ENCODE data around the gene MACF1.
A peak's percentile ranks its signal among the peaks of the same experiment; 100 is the strongest.

The MACF1 gene

DNA sequence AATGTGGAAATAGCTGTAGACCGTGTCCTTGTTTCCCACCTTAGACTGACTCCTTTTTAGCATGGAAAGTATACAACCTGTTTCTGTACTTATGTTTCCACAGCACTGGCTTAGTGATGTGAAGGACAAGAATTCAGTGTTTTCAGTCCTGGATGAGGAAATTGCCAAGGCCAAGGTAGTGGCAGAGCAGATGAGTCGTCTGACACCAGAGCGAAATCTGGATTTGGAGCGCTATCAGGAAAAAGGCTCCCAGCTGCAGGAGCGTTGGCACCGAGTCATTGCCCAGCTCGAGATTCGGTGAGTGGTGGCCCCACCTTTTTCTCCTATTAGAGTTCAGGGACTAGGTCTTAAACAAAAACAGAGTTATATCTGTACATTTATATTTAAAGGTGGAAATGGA lies 112.6 kb downstream of the MACF1 start:
- no peak for DNase-seq

GRCh38 chr1:39317910-39318633 lies 113.6 kb downstream of the MACF1 start:
- no peak for DNase-seq

DNA sequence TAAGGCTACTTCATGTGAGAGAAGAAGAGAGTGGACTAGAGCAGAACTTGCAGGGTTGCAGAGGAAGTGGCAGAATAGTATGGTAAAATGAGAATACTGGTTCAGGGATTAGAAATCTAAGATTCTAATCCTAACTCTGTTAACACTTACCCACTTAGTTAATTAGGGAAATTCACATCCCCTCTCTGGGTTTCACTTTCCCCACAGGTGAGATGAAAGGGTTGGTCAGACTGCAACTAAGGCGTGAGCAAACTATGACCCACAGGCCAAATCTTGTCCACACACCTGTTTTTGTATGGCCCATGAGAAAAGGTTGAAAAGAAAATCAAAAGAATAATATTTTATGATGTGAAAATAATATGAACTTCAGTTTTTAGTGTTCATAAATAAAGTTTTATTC lies 117.5 kb downstream of the MACF1 start:
- no peak for DNase-seq

GRCh38 chr1:39322431-39322830 lies 117.9 kb downstream of the MACF1 start:
- DNase-seq, result no peak

DNA sequence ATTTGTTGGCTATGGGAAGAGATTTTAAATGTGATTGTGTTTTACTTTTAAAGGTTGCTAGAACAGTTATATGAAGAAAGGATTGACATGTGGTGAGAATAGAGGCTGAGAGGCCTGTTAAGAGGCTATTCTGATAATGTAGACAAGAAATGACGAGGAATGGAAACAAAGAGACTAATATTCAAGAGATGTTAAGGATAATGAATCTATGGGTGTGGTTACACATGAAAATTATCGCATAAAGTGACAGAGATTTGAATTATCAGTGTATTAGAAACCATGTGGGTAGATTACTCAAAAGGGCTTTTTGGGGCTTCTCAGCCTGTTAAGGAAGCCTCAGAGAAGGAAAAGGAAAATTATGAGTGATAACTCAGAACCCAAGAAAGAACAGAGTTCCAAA lies 120.4 kb downstream of the MACF1 start:
- DNase-seq, result no peak

GRCh38 chr1:39326836-39327235 lies 122.3 kb downstream of the MACF1 start:
- DNase-seq, result no peak

- no peak for DNase-seq
These were observed 123.6 kb downstream of the MACF1 start for GRCh38 chr1:39328095-39328494.

DNA sequence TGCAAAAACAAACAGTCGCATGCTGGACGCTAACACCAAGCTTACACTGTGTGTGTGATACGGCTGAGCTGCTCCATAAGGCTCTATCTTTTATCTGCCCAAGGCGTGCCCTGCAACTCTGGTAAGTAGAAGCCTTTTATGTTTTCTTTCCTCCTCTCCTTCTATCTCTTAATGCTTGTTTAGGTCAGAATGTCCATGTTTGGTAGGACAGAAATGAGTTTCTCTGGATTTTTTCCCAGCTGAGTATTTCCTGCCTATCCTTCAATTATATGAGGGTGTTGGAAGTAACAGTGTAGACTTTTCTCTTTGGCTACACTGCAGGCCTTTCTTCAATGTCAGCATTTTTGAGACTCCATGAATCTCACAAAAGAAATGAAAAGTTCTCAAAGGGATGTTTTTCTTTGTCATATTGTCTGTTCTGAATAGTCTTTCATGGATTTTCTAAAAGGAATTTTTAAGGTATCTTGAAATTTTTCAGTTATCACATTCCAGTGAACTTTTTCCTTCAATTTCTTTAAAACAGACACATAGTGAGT lies 124.2 kb downstream of the MACF1 start:
- DNase-seq, result no peak

GRCh38 chr1:39331647-39332046 lies 127.2 kb downstream of the MACF1 start:
- DNase-seq, result no peak

DNA sequence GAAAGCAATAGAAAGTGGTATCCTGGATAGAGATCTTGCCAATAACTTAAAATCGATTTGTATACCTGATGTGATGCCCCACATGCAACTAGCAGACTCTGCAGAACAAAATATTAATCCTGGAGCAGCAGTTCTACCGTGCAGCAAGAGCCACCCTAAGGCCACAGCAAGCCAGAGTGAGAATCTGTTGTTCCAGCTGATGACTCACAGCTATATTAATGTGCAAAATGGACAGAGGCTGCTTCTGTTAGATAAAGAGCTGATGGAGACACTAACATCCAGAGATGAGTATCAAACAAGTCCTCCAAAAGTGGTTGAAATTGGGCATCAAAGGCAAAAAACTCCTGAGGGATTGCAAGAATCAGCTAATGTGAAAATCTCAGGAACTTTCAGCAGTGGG lies 127.8 kb downstream of the MACF1 start:
- no peak for DNase-seq

- no peak for DNase-seq
These were observed 128.3 kb downstream of the MACF1 start for GRCh38 chr1:39332828-39333227.

- DNase-seq, result no peak
These were observed 128.8 kb downstream of the MACF1 start for GRCh38 chr1:39333296-39333695.

- DNase-seq, result no peak
These were observed 130.7 kb downstream of the MACF1 start for GRCh38 chr1:39335216-39335615.

DNA sequence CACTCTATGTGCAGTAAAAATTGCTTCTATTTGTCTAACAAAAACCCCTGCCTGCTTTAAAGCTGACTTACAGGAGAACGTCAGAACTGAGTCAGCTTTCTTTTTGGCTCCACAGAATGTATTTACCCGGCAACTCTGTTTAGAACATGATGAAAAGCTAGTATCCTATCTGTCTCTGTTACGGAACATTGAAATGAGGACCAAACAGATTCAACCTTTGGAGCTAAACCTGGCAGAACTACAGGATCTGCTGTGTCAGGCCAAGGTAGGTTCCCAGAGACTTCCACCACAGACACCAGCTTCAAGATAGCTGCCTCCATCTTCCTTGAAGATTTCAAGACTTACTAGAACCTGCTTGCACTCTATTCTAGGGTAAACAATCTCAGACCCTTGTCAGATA lies 132.6 kb downstream of the MACF1 start:
- no peak for DNase-seq

DNA sequence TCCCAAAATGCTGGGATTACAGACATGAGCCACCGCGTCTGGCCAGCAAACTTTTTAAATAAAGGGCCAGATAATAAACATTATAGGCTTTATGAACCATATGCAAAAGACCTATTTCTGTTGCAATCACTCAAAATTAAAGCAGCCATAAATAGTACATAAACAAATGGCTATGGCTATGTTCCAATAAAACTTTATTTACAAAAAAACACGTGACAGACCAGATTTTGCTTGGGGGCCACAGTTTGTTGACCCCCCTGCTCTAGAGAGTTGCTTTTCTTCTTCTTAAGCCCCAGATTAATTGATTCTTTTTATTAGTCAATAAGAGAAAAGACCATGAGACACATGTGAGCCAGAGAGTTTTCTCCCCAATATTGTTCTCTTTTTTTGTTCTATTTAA lies 138.3 kb downstream of the MACF1 start:
- DNase-seq, result no peak

DNA sequence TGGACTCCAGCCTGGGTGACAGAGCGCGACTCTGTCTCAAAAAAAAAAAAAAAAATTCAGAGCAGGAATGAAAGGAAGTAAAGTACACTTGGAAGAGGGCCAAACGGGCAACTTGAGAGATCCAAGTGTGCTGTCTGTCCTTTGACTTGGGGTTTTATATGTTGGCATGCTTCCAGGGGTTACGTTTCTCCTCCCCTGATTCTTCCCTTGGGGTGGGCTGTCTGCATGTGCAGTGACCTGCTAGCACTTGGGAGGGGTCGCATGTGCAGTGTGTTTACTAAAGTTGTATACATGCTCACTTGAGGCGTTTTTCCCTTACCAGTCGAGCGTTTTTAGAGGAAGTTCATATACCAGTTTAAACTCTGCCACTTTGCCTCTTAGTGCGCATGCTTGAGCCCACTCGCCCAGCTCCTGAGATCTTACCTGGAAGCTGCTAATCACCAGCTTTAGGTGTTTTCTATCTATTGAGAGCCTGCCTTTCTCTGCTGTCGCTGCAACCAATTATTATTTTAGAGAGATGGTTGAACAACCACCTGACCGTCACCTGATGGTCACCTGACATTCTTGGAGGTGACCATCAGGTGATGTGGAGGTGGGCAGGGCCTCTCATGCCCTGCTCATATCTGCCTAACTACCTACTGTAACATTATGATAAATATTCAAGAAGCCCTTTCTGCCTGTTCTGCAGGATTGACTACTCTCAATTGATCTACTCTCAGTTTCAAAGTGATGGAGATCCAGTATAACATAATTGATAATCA lies 140.1 kb downstream of the MACF1 start:
- peak; percentile 22 for DNase-seq

- no peak for DNase-seq
These were observed 142.4 kb downstream of the MACF1 start for GRCh38 chr1:39346872-39347271.

- DNase-seq, result peak; percentile 39
These were observed 143.8 kb downstream of the MACF1 start for GRCh38 chr1:39348278-39348677.

GRCh38 chr1:39352881-39353280 lies 148.4 kb downstream of the MACF1 start:
- DNase-seq, result no peak

DNA sequence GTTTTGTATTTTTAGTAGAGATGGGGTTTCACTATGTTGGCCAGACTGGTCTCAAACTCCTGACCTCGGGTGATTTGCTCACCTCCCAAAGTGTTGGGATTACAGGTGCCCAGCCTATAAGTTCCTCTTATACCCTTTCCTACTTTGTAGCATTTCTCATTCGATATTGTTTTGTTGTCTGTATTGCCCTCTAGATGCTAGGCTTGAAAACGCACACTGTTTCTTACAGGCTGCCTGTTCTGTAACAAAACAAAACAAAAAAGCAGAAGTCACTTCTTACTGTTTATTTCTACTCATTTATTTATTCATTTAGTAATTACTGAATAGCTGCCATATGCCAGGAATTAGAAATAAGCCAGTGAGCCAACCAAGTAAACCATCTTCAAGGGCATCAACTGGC lies 150.1 kb downstream of the MACF1 start:
- no peak for DNase-seq

DNA sequence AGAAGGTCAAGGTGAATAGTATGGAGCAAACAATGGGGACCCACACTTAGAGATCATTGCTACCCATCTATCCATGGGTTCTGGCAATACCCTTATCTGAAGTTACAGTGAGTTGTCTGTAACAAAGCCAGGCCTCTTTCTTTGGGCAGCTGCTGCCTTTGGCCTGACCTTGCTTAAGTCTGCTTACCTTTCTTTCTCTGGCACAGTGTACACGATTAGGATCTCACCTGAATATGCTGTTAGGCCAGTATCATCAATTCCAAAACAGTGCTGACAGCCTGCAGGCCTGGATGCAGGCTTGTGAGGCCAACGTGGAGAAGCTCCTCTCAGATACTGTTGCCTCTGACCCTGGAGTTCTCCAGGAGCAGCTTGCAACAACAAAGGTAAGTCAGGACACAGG lies 154.0 kb downstream of the MACF1 start:
- no peak for DNase-seq

GRCh38 chr1:39359028-39359570 lies 154.6 kb downstream of the MACF1 start:
- no peak for DNase-seq

DNA sequence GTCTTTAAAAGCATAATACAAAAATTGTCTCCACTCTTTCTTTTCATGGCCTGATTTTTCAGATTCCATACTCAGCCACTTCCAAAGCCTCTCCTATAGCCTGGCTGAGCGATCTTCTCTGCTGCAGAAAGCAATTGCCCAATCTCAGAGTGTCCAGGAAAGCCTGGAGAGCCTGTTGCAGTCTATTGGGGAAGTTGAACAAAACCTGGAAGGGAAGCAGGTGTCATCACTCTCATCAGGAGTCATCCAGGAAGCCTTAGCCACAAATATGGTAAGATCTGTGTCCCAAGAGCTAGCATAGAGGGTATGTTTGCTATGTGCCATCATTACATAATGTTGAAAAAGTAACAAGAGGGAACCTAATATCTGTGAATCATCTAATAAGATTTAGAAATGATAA lies 156.2 kb downstream of the MACF1 start:
- no peak for DNase-seq

GRCh38 chr1:39361446-39361845 lies 157.0 kb downstream of the MACF1 start:
- no peak for DNase-seq
